22Rv1 (cell line): Measurements from ENCODE around the gene METTL13.

Source experiments
- ZFX ChIP-seq: fragments of 450-650 bp; IDR thresholded peaks from 2 replicates; pipeline ENCODE4 v1.6.1; 2017; ENCODE audit warnings: antibody characterized with exemption, borderline replicate concordance
- TF ChIP-seq, protein P1 (sequence below): fragments of 450-650 bp; IDR thresholded peaks from 2 replicates; pipeline ENCODE4 v1.5.1; 2017; ENCODE audit warnings: mild to moderate bottlenecking

DNA sequence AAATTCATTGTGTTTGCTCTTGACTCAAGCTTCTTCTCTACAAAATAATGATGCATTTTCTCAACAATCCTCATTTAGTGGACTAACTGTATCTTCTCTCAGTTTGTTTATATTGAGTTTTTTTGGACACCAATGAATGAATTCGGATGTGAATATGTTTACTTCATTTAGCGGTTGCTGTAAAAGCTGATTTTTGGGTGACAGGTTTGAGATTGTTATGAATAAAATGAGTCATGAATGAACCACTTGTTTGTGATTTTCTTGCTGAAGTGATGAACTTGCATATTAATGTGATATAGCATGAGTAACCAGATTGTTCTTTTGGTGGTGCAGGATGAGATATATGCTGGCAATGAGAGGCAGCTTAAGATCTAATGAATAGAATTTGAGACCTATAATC lies 62.9 kb downstream of the METTL13 start:
- TF ChIP-seq, protein P1, sequence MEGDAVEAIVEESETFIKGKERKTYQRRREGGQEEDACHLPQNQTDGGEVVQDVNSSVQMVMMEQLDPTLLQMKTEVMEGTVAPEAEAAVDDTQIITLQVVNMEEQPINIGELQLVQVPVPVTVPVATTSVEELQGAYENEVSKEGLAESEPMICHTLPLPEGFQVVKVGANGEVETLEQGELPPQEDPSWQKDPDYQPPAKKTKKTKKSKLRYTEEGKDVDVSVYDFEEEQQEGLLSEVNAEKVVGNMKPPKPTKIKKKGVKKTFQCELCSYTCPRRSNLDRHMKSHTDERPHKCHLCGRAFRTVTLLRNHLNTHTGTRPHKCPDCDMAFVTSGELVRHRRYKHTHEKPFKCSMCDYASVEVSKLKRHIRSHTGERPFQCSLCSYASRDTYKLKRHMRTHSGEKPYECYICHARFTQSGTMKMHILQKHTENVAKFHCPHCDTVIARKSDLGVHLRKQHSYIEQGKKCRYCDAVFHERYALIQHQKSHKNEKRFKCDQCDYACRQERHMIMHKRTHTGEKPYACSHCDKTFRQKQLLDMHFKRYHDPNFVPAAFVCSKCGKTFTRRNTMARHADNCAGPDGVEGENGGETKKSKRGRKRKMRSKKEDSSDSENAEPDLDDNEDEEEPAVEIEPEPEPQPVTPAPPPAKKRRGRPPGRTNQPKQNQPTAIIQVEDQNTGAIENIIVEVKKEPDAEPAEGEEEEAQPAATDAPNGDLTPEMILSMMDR: no peak
- no peak for TF ChIP-seq ZFX
